Progenitor cell of endocrine pancreas (in vitro differentiated cells): ENCODE results near the gene RADX. TPM values are rescaled to one million over a fixed set of nuclear protein-coding genes. Genes with fewer than 3 reads are reported as not detected.
"Not testable (repeated sequence)": the region's sequence is repeated elsewhere in the genome, so short reads cannot be mapped to it uniquely, and the experiment has no call there.

Experiments
- DNase-seq: peaks from one replicate; pipeline ENCODE4 v3.0.0; 2021; ENCODE audit warnings: low spot score; ENCODE audit not compliant: unreplicated experiment
- H3K27ac Mint-ChIP-seq: 2 replicates; pipeline ENCODE4 v1.8.0; 2021; ENCODE audit warnings: mild to moderate bottlenecking, moderate library complexity, mixed read lengths
- H3K27me3 Mint-ChIP-seq: 2 replicates; pipeline ENCODE4 v1.8.0; 2021; ENCODE audit warnings: mixed read lengths
- H3K36me3 Mint-ChIP-seq: 2 replicates; pipeline ENCODE4 v1.8.0; 2022; ENCODE audit warnings: mixed read lengths; ENCODE audit not compliant: insufficient read depth
- H3K4me1 Mint-ChIP-seq: 2 replicates; pipeline ENCODE4 v1.8.0; 2021; ENCODE audit warnings: low read depth, mixed read lengths
- H3K4me3 Mint-ChIP-seq: 2 replicates; pipeline ENCODE4 v1.8.0; 2021; ENCODE audit warnings: low read depth, mild to moderate bottlenecking, moderate library complexity, mixed read lengths
- H3K9me3 Mint-ChIP-seq: 2 replicates; pipeline ENCODE4 v1.8.0; 2021; ENCODE audit warnings: low read depth, mixed read lengths
- CTCF ChIP-seq: fragments of 200-600 bp; sonication (generic); IDR thresholded peaks from one replicate; pipeline ENCODE4 v1.5.0; 2021; ENCODE audit warnings: antibody characterized with exemption, mild to moderate bottlenecking; ENCODE audit not compliant: unreplicated experiment
- total RNA-seq: library from RNA; stranded (reverse); gene quantifications from 2 replicates; pipeline ENCODE4 v1.2.1, GENCODE V29; 2021

The RADX gene
- total RNA-seq, 1 donor from 2014 or later = 10.0 TPM

- no peak for DNase-seq
- TF ChIP-seq CTCF = no peak
- no peaks in the 10 kb centered on the region for H3K4me1 Mint-ChIP-seq
- H3K27me3 Mint-ChIP-seq = no peaks in the 10 kb centered on the region
- no peak overlapping the region for H3K4me3 Mint-ChIP-seq
- no peak overlapping the region for H3K27ac Mint-ChIP-seq
- H3K36me3 Mint-ChIP-seq = no peaks in the 10 kb centered on the region
- H3K9me3 Mint-ChIP-seq = peaks cover 8% of the 10 kb centered on the region
Measured at GRCh38 chrX:106626789-106627188, 15.0 kb downstream of the RADX start.

GRCh38 chrX:106631615-106632014 is 19.8 kb downstream of the RADX start:
- no peaks in the 10 kb centered on the region for H3K36me3 Mint-ChIP-seq
- H3K27ac Mint-ChIP-seq = no peak overlapping the region
- no peaks in the 10 kb centered on the region for H3K4me1 Mint-ChIP-seq
- no peaks in the 10 kb centered on the region for H3K27me3 Mint-ChIP-seq
- H3K4me3 Mint-ChIP-seq = no peak overlapping the region
- DNase-seq = no peak
- no peak for TF ChIP-seq CTCF
- peaks cover 8% of the 10 kb centered on the region for H3K9me3 Mint-ChIP-seq

- no peak for TF ChIP-seq CTCF
- Mint-ChIP-seq H3K9me3 (peaks cover 19% of the 10 kb centered on the region), H3K4me1 (no peaks in the 10 kb centered on the region), H3K27me3 (no peaks in the 10 kb centered on the region), H3K36me3 (peaks cover 3% of the 10 kb centered on the region), H3K4me3 (no peak overlapping the region), H3K27ac (no peak overlapping the region)
- DNase-seq = no peak
Measured at GRCh38 chrX:106649523-106650428, 38.0 kb downstream of the RADX start.

- H3K4me3 Mint-ChIP-seq, H3K27ac Mint-ChIP-seq, DNase-seq, H3K4me1 Mint-ChIP-seq, H3K27me3 Mint-ChIP-seq, H3K36me3 Mint-ChIP-seq: not testable (repeated sequence)
- peaks cover 20% of the 10 kb centered on the region for H3K9me3 Mint-ChIP-seq
Measured at GRCh38 chrX:106653625-106654024, 41.8 kb downstream of the RADX start.

- Mint-ChIP-seq H3K36me3 (no peaks in the 10 kb centered on the region), H3K4me3 (no peak overlapping the region), H3K9me3 (peaks cover 7% of the 10 kb centered on the region), H3K27me3 (no peaks in the 10 kb centered on the region), H3K4me1 (no peaks in the 10 kb centered on the region), H3K27ac (no peak overlapping the region)
- no peak for TF ChIP-seq CTCF
- DNase-seq = no peak
Measured at GRCh38 chrX:106670631-106671030, 58.9 kb downstream of the RADX start.

- DNase-seq = no peak
- Mint-ChIP-seq H3K4me1 (no peaks in the 10 kb centered on the region), H3K36me3 (no peaks in the 10 kb centered on the region), H3K27ac (no peak overlapping the region), H3K27me3 (no peaks in the 10 kb centered on the region), H3K9me3 (peaks cover 11% of the 10 kb centered on the region), H3K4me3 (no peak overlapping the region)
- no peak for TF ChIP-seq CTCF
Measured at GRCh38 chrX:106672527-106672926, 60.7 kb downstream of the RADX start.
